ENCODE data around the gene WDR45. TPM values are rescaled to one million over a fixed set of nuclear protein-coding genes. Genes with fewer than 3 reads are reported as not detected.
A peak's percentile ranks its signal among the peaks of the same experiment; 100 is the strongest.

The WDR45 gene
- total and polyA plus RNA-seq, 8 donors, result 34.9 to 121 (median 47.0) TPM

- ATAC-seq (no peak), FAIRE-seq (no peak), DNase-seq (no peak)
- 39% methylated on average over 7 of the region's 7 CpGs for WGBS, 2 donors
- H3K9me3 ChIP-seq, result no peaks in the 10 kb centered on the region
- no peak overlapping the region for H3K4me3 ChIP-seq
- peak overlapping the region in 2 of 4 donors; percentile 28 to 54 for H3K27ac ChIP-seq
- intact Hi-C loops (cut with DNase I), result no loop called here
- no peaks in the 10 kb centered on the region for H3K27me3 ChIP-seq
- peaks cover 0 to 6% (median 0%) of the 10 kb centered on the region in 3 donors for H3K36me3 ChIP-seq
- TF ChIP-seq CTCF (IDR thresholded peaks at IDR 0.05), result no peak
- H3K4me1 ChIP-seq, result peaks cover 0 to 4% (median 0%) of the 10 kb centered on the region in 3 donors
Measured at GRCh38 chrX:49040376-49040955, 39.2 kb downstream of the WDR45 start.

- ATAC-seq, result peak in 3 of 4 donors; percentile 5 to 22 (median 20)
- Histone ChIP-seq H3K9me3 (no peaks in the 10 kb centered on the region), H3K4me1 (peaks cover 0 to 4% (median 0%) of the 10 kb centered on the region in 3 donors), H3K4me3 (no peak overlapping the region), H3K27ac (peak overlapping the region in 2 of 4 donors; percentile 50 to 54), H3K27me3 (no peaks in the 10 kb centered on the region), H3K36me3 (peaks cover 0 to 6% (median 0%) of the 10 kb centered on the region in 3 donors)
- 29 to 35% methylated on average over 9 of the region's 9 CpGs for WGBS, 2 donors
- intact Hi-C loops (cut with DNase I), result loop anchor here in 1 of 3 donors (5.0 kb wide), 1 partner anchor 67 kb away; the partner anchor contains the start of gene KCND1
- FAIRE-seq, result no peak
- no peak for TF ChIP-seq CTCF (IDR thresholded peaks at IDR 0.05)
- DNase-seq, result peak in 5 of 6 donors; percentile 46 to 72 (median 58)
Measured at GRCh38 chrX:49039598-49040375, 39.9 kb downstream of the WDR45 start.

- Histone ChIP-seq H3K27ac (no peak overlapping the region), H3K4me3 (no peak overlapping the region), H3K4me1 (peaks cover 0 to 4% (median 0%) of the 10 kb centered on the region in 3 donors), H3K36me3 (peaks cover 0 to 18% (median 0%) of the 10 kb centered on the region in 3 donors), H3K27me3 (no peaks in the 10 kb centered on the region), H3K9me3 (no peaks in the 10 kb centered on the region)
- FAIRE-seq (no peak), DNase-seq (no peak), ATAC-seq (no peak)
- no peak for TF ChIP-seq CTCF (IDR thresholded peaks at IDR 0.05)
- intact Hi-C loops (cut with DNase I), result loop anchor here in 1 of 3 donors (5.0 kb wide), 1 partner anchor 66 kb away; the partner anchor contains the start of gene KCND1
- WGBS, 2 donors, result 86 to 90% methylated on average over 15 of the region's 15 CpGs
Measured at GRCh38 chrX:49037883-49038475, 41.7 kb downstream of the WDR45 start.

- Histone ChIP-seq H3K36me3 (peaks cover 0 to 12% (median 0%) of the 10 kb centered on the region in 3 donors), H3K9me3 (no peaks in the 10 kb centered on the region), H3K27ac (no peak overlapping the region), H3K27me3 (no peaks in the 10 kb centered on the region), H3K4me1 (no peaks in the 10 kb centered on the region), H3K4me3 (no peak overlapping the region)
- ATAC-seq, result no peak
- whole genome bisulfite sequencing, 2 donors, result 79 to 85% methylated on average over 5 to 6 of the region's 6 CpGs
- intact Hi-C loops (cut with DNase I), result no loop called here
- no peak for DNase-seq
- FAIRE-seq, result no peak
- no peak for TF ChIP-seq CTCF (IDR thresholded peaks at IDR 0.05)
Measured at GRCh38 chrX:49030283-49030682, 49.4 kb downstream of the WDR45 start.

Data from pancreas (tissue), 10 donors.